Stimulated activated CD8-positive, alpha-beta memory T cell treated with anti-CD3 and anti-CD28 coated beads, Interleukin-2, amount 100 ng/mL, for 1 hour (primary cell): ENCODE results near the gene PSMB7.

Experiments used
- DNase-seq, 2 donors: peaks; one replicate each; pipeline ENCODE4 v3.0.0-alpha.2; 2020; ENCODE audit warnings: low read depth in 2 of 2

PSMB7 gene

GRCh38 chr9:124415102-124415851, at the start of gene PSMB7:
Gene PSMB7 (minus strand): TSS chr9:124415442. CDS start chr9:124415425, 17 bp downstream.
- peak; percentile 92 to 95 for DNase-seq

- DNase-seq = no peak
Observed at GRCh38 chr9:124462739-124463138, 47.5 kb upstream of the PSMB7 start.

- no peak for DNase-seq
Observed at GRCh38 chr9:124458441-124458840, 43.2 kb upstream of the PSMB7 start.

GRCh38 chr9:124457887-124458431, 42.7 kb upstream of the PSMB7 start:
- DNase-seq = no peak

- DNase-seq = no peak
Observed at GRCh38 chr9:124457079-124457886, 42.0 kb upstream of the PSMB7 start.

GRCh38 chr9:124456341-124457078, 41.3 kb upstream of the PSMB7 start:
- no peak for DNase-seq

GRCh38 chr9:124455820-124456219, 40.6 kb upstream of the PSMB7 start:
- no peak for DNase-seq

- no peak for DNase-seq
Observed at GRCh38 chr9:124454791-124455443, 39.7 kb upstream of the PSMB7 start.

GRCh38 chr9:124454296-124454695, 39.1 kb upstream of the PSMB7 start:
- no peak for DNase-seq

GRCh38 chr9:124453586-124454191, 38.4 kb upstream of the PSMB7 start:
- no peak for DNase-seq

GRCh38 chr9:124452841-124453585, 37.8 kb upstream of the PSMB7 start:
- no peak for DNase-seq

GRCh38 chr9:124452326-124452725, 37.1 kb upstream of the PSMB7 start:
- no peak for DNase-seq

GRCh38 chr9:124450931-124451661, 35.9 kb upstream of the PSMB7 start:
- DNase-seq = no peak

- no peak for DNase-seq
Observed at GRCh38 chr9:124450241-124450924, 35.1 kb upstream of the PSMB7 start, which contains the start of gene ADGRD2. Gene ADGRD2 (plus strand): TSS chr9:124450451. CDS start chr9:124451667, 1,216 bp downstream.

- DNase-seq = no peak
Observed at GRCh38 chr9:124449381-124450151, 34.3 kb upstream of the PSMB7 start.

GRCh38 chr9:124448019-124448418, 32.8 kb upstream of the PSMB7 start:
- no peak for DNase-seq

- DNase-seq = no peak
Observed at GRCh38 chr9:124447297-124447661, 32.0 kb upstream of the PSMB7 start.

- no peak for DNase-seq
Observed at GRCh38 chr9:124444166-124444565, 28.9 kb upstream of the PSMB7 start.
